K562 (cell line): ENCODE results near the gene WDR62. TPM values are rescaled to one million over a fixed set of nuclear protein-coding genes. Genes with fewer than 3 reads are reported as not detected.

ENCODE experiments used
- BCL6 ChIP-seq: fragments of 250-450 bp; sonication (Bioruptor Pico); IDR thresholded peaks from 2 replicates; pipeline ENCODE4 v1.4.0; 2020
- CTBP1 ChIP-seq: fragments of 450-650 bp; IDR thresholded peaks from 2 replicates; pipeline ENCODE4 v1.6.1; 2016; ENCODE audit warnings: borderline replicate concordance
- IFI16 ChIP-seq: fragments of 250-450 bp; sonication (Bioruptor Pico); IDR thresholded peaks from 2 replicates; pipeline ENCODE4 v2.1.2; 2022; ENCODE audit warnings: mild to moderate bottlenecking, inconsistent platforms
- KDM2B ChIP-seq: fragments of 250-450 bp; sonication (Bioruptor Pico); IDR thresholded peaks from 2 replicates; pipeline ENCODE4 v1.8.0; 2021; ENCODE audit warnings: mild to moderate bottlenecking, moderate library complexity
- PKNOX1 ChIP-seq: fragments of 450-650 bp; IDR thresholded peaks from 2 replicates; pipeline ENCODE4 v1.6.1; 2016
- RERE ChIP-seq: sonication (generic); formaldehyde crosslinking; IDR thresholded peaks from 2 replicates; pipeline ENCODE4 v1.8.0; 2023; ENCODE audit warnings: missing genetic modification reagents, mild to moderate bottlenecking, borderline replicate concordance
- TCF7 ChIP-seq: sonication (generic); IDR thresholded peaks from 2 replicates; pipeline ENCODE4 v1.6.1; 2016; ENCODE audit warnings: antibody characterized with exemption, borderline replicate concordance
- ZBTB26 ChIP-seq: fragments of 450-650 bp; formaldehyde crosslinking; IDR thresholded peaks from 2 replicates; pipeline ENCODE4 v1.4.0; 2022; ENCODE audit warnings: missing genetic modification characterization
- ZNF76 ChIP-seq: fragments of 250-450 bp; sonication (Bioruptor Pico); IDR thresholded peaks from 2 replicates; pipeline ENCODE4 v1.4.0; 2020; ENCODE audit warnings: mild to moderate bottlenecking, moderate library complexity, borderline replicate concordance
- polyA plus RNA-seq, 8 experiments: library from polyadenylated mRNA; depleted of rRNA in 4 of 8; stranded (reverse) in 5 of 8; unstranded in 3 of 8; fragments of >200 nt; fragmentation: Nextera tagmentation in 2 of 8; fragmentation: Illumina TruSeq in 1 of 8; extraction: Ambion mirVana in 2 of 8; extraction: Trizol in 1 of 8; gene quantifications; 2 replicates each; pipeline versions ENCODE4 v1.2.1 to v1.2.3, GENCODE V29; 2011 to 2014; ENCODE audit warnings: inconsistent platforms in 1 of 8, missing spikeins in 1 of 8
- total RNA-seq, 7 experiments: library from RNA; depleted of rRNA in 6 of 7; stranded (reverse); fragments of >200 nt in 6 of 7; fragmentation: Illumina TruSeq in 2 of 7; extraction: Trizol in 2 of 7; gene quantifications; 2 replicates each; pipeline versions ENCODE4 v1.2.1 to v1.2.3, GENCODE V29; 2011 to 2021; ENCODE audit warnings: low replicate concordance in 1 of 7
- TF ChIP-seq, protein P1 (sequence below): fragments of 450-650 bp; IDR thresholded peaks from 2 replicates; pipeline ENCODE4 v1.7.1; 2018; ENCODE audit warnings: mild to moderate bottlenecking, low read depth; ENCODE audit not compliant: partially characterized antibody
- TF ChIP-seq, protein P2 (sequence below): sonication (generic); formaldehyde crosslinking; IDR thresholded peaks from 2 replicates; pipeline ENCODE4 v1.8.0; 2022; ENCODE audit warnings: missing genetic modification reagents, mild to moderate bottlenecking, borderline replicate concordance

Gene WDR62
- total and polyA plus RNA-seq, 9 of the 15 experiments (the other 6 are each of a cell fraction or from before 2014, with no cell fraction given): 0.35 to 32.8 (median 14.4) TPM

GRCh38 chr19:36139473-36140303, 85.0 kb downstream of the WDR62 start, which contains the start of gene CAPNS1 (continued):
- TF ChIP-seq PKNOX1: peak; percentile 4; the same call in 1 of the 2 replicates
- TF ChIP-seq ZBTB26 (CRISPR knock-in tag): no peak
- TF ChIP-seq RERE: 0 out of 2 replicates have a peak, but pooled peaks have one; percentile 66
- TF ChIP-seq KDM2B (CRISPR knock-in tag): no peak
- TF ChIP-seq TCF7: no peak
- TF ChIP-seq, protein P1, sequence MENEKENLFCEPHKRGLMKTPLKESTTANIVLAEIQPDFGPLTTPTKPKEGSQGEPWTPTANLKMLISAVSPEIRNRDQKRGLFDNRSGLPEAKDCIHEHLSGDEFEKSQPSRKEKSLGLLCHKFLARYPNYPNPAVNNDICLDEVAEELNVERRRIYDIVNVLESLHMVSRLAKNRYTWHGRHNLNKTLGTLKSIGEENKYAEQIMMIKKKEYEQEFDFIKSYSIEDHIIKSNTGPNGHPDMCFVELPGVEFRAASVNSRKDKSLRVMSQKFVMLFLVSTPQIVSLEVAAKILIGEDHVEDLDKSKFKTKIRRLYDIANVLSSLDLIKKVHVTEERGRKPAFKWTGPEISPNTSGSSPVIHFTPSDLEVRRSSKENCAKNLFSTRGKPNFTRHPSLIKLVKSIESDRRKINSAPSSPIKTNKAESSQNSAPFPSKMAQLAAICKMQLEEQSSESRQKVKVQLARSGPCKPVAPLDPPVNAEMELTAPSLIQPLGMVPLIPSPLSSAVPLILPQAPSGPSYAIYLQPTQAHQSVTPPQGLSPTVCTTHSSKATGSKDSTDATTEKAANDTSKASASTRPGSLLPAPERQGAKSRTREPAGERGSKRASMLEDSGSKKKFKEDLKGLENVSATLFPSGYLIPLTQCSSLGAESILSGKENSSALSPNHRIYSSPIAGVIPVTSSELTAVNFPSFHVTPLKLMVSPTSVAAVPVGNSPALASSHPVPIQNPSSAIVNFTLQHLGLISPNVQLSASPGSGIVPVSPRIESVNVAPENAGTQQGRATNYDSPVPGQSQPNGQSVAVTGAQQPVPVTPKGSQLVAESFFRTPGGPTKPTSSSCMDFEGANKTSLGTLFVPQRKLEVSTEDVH: no peak
- no peak for TF ChIP-seq IFI16 (CRISPR knock-in tag)
- TF ChIP-seq BCL6 (CRISPR knock-in tag): no peak
- no peak for TF ChIP-seq ZNF76 (CRISPR knock-in tag)
- TF ChIP-seq, protein P2, sequence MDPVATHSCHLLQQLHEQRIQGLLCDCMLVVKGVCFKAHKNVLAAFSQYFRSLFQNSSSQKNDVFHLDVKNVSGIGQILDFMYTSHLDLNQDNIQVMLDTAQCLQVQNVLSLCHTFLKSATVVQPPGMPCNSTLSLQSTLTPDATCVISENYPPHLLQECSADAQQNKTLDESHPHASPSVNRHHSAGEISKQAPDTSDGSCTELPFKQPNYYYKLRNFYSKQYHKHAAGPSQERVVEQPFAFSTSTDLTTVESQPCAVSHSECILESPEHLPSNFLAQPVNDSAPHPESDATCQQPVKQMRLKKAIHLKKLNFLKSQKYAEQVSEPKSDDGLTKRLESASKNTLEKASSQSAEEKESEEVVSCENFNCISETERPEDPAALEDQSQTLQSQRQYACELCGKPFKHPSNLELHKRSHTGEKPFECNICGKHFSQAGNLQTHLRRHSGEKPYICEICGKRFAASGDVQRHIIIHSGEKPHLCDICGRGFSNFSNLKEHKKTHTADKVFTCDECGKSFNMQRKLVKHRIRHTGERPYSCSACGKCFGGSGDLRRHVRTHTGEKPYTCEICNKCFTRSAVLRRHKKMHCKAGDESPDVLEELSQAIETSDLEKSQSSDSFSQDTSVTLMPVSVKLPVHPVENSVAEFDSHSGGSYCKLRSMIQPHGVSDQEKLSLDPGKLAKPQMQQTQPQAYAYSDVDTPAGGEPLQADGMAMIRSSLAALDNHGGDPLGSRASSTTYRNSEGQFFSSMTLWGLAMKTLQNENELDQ: no peak
- TF ChIP-seq CTBP1: peak; percentile 94
